Measurements from ENCODE around the gene RASA4B. TPM values are rescaled to one million over a fixed set of nuclear protein-coding genes. Genes with fewer than 3 reads are reported as not detected.

The RASA4B gene
- polyA plus RNA-seq, 1 experiment: 15.0 TPM

DNA sequence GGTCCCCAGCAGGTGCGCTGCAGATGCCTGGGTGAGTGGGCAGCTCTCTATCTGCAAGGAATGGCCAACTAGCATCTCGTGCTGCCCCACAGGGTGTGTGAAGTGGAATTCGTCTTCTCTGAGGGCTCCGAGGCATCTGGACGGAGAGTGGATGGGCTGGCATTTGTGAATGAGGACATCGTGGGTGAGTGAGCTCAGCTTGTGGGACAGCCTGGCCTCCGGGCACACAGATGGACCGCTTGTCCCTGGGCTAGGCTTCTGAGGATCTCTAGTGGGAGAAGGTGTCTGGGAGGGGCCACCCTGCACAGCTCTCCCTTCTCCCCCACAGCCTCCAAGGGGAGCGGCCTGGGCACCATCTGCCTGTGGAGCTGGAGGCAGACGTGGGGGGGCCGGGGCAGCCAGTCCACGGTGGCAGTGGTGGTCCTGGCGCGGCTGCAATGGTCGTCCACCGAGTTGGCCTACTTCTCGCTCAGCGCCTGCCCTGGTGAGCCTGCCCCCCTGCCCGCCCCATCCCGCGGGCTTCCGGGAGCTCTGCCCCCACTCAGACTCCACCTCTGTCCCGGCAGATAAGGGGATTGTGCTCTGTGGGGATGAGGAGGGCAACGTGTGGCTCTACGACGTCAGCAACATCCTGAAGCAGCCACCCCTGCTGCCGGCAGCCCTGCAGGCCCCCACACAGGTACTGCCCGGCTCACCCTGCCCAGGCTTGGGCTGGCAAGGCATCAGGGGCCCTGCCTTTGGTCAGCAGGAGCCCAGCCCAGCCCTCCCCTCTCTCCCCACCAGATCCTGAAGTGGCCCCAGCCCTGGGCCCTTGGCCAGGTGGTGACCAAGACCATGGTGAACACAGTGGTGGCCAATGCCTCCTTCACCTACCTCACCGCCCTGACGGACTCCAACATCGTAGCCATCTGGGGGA lies 45.2 kb downstream of the RASA4B start:
- POLR2A ChIA-PET: no interaction called here
- Histone ChIP-seq H3K27me3 (ENCODE audit: control insufficient read depth, insufficient read depth, low read length) (no peaks in the 10 kb centered on the region), H3K36me3 (ENCODE audit: control insufficient read depth, insufficient read depth, low read length) (peaks cover 16% of the 10 kb centered on the region), H3K4me3 (ENCODE audit: low read depth, low read length) (no peak overlapping the region)
- TF ChIP-seq, protein P1, sequence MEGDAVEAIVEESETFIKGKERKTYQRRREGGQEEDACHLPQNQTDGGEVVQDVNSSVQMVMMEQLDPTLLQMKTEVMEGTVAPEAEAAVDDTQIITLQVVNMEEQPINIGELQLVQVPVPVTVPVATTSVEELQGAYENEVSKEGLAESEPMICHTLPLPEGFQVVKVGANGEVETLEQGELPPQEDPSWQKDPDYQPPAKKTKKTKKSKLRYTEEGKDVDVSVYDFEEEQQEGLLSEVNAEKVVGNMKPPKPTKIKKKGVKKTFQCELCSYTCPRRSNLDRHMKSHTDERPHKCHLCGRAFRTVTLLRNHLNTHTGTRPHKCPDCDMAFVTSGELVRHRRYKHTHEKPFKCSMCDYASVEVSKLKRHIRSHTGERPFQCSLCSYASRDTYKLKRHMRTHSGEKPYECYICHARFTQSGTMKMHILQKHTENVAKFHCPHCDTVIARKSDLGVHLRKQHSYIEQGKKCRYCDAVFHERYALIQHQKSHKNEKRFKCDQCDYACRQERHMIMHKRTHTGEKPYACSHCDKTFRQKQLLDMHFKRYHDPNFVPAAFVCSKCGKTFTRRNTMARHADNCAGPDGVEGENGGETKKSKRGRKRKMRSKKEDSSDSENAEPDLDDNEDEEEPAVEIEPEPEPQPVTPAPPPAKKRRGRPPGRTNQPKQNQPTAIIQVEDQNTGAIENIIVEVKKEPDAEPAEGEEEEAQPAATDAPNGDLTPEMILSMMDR (IDR thresholded peaks at IDR 0.05; ENCODE audit: insufficient read depth, low read depth, low read length): no peak
- CTCF ChIA-PET: no interaction called here
- DNase-seq (ENCODE audit: low read depth): no peak

DNA sequence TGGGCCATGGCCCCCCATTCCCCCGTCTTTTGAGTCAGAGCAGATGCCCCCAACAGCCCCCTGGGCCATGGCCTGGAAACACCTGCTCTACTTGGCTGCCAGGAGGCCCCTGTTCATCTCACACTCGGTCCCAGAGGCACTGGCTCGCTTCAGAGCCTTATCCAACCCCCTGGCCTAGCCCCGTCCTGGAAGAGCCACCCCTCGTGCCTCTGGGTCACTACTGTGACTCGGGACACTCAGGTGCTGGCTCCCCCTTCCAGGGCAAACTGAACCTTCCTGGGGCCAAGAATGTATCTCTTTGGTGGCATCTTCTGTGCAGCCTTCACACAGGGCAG lies 45.8 kb downstream of the RASA4B start:
- TF ChIP-seq, protein P1 (IDR thresholded peaks at IDR 0.05; ENCODE audit: insufficient read depth, low read depth, low read length): no peak
- peaks cover 16% of the 10 kb centered on the region for H3K36me3 ChIP-seq (ENCODE audit: control insufficient read depth, insufficient read depth, low read length)
- POLR2A ChIA-PET: no interaction called here
- no peak overlapping the region for H3K4me3 ChIP-seq (ENCODE audit: low read depth, low read length)
- no peaks in the 10 kb centered on the region for H3K27me3 ChIP-seq (ENCODE audit: control insufficient read depth, insufficient read depth, low read length)
- CTCF ChIA-PET: interaction anchor here (0.6 kb wide), 1 partner anchor 20 kb away, joined by 3 read pairs; no protein-coding TSS in a partner anchor
- no peak for DNase-seq (ENCODE audit: low read depth)

DNA sequence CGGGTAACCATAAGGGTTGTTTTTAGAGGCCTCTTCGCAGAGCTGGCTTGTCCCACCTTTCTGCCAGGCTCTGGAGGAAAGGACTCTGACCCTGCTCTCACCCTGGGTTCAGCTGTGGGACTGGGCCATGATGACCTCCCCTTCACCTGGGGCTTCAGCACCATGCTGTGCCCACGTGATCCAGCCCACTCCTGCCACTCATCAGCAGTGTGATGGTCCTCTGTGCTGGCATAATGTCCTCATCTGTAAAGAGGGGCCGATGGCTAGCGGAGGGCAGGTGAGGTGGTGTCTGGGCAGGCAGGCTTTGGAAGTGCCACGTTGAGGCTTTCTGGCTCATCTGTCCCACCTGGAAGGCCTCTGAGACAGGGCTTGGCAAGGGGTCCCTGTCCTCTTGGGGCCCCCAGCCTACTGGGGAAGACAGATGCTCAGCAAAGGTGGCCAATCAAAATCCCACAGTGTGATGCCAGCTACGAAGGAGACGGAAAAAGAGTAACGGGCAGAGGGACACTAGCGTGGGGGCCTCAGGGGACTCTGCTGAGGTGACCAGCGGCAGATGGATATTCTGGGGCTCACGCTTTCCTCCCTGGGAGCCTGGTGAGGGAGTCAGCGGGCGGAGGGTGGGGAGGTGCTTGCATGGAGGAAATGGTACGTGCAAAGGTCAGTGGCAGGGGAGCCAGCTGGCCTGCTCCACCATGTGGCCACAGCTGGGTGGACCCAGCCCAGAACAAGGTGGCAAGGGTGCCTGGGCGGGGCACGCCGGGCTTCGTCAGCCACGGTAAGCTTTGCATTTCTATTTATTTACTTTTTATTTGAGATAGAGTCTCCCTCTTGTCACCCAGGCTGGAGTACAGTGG lies 47.4 kb downstream of the RASA4B start:
- POLR2A ChIA-PET: no interaction called here
- no peak for DNase-seq (ENCODE audit: low read depth)

DNA sequence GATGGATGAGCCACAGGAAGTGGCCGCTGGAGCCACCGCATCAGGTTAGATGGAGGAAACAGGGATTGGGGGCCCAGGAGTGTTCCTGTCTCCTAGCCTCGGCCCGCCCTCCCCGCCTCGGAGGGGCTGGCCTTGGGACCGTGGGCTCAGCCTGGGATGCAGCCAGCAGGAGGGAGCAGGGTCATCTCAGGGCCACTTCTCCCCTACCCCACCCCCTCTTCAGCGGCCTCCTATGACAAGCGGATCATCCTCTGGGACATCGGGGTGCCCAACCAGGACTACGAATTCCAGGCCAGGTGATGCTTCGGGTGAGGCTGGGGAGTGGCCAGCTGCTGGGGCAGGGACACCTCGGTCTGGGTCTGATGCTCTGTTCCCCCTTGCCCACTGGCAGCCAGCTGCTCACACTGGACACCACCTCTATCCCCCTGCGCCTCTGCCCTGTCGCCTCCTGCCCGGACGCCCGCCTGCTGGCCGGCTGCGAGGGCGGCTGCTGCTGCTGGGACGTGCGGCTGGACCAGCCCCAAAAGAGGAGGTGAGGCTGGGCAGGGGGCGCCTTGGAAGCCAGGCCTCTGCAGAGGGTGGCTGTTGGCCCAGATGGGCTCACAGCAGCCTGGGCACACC lies 48.1 kb downstream of the RASA4B start:
- DNase-seq (ENCODE audit: low read depth): no peak
- TF ChIP-seq, protein P1 (IDR thresholded peaks at IDR 0.05; ENCODE audit: insufficient read depth, low read depth, low read length): no peak
- H3K36me3 ChIP-seq (ENCODE audit: control insufficient read depth, insufficient read depth, low read length): peaks cover 16% of the 10 kb centered on the region
- ChIA-PET CTCF (no interaction called here), POLR2A (no interaction called here)
- no peaks in the 10 kb centered on the region for H3K27me3 ChIP-seq (ENCODE audit: control insufficient read depth, insufficient read depth, low read length)
- no peak overlapping the region for H3K4me3 ChIP-seq (ENCODE audit: low read depth, low read length)

More for the DNA sequence above, 47.4 kb downstream of the RASA4B start:
- CTCF ChIA-PET: no interaction called here
- TF ChIP-seq, protein P1 (IDR thresholded peaks at IDR 0.05; ENCODE audit: insufficient read depth, low read depth, low read length): no peak
- peaks cover 16% of the 10 kb centered on the region for H3K36me3 ChIP-seq (ENCODE audit: control insufficient read depth, insufficient read depth, low read length)
- no peaks in the 10 kb centered on the region for H3K27me3 ChIP-seq (ENCODE audit: control insufficient read depth, insufficient read depth, low read length)
- no peak overlapping the region for H3K4me3 ChIP-seq (ENCODE audit: low read depth, low read length)

Measured in BJ (cell line).